Endothelial cell (in vitro differentiated cells): ENCODE measurements around the gene NOX3. TPM values are rescaled to one million over a fixed set of nuclear protein-coding genes. Genes with fewer than 3 reads are reported as not detected.

ENCODE experiments used
- DNase-seq: peaks from one replicate; pipeline ENCODE4 v3.0.0; 2021; ENCODE audit warnings: low spot score
- H3K27ac Mint-ChIP-seq: one replicate; pipeline ENCODE4 v1.8.0; 2021; ENCODE audit warnings: mixed read lengths, inconsistent platforms; ENCODE audit not compliant: unreplicated experiment
- H3K27me3 Mint-ChIP-seq: one replicate; pipeline ENCODE4 v1.8.0; 2021; ENCODE audit warnings: mild to moderate bottlenecking, moderate library complexity, mixed read lengths, inconsistent platforms; ENCODE audit not compliant: unreplicated experiment
- H3K36me3 Mint-ChIP-seq: one replicate; pipeline ENCODE4 v1.8.0; 2021; ENCODE audit warnings: mild to moderate bottlenecking, low read depth, mixed read lengths, inconsistent platforms; ENCODE audit not compliant: unreplicated experiment
- H3K4me1 Mint-ChIP-seq: one replicate; pipeline ENCODE4 v1.8.0; 2021; ENCODE audit warnings: mild to moderate bottlenecking, mixed read lengths, inconsistent platforms; ENCODE audit not compliant: unreplicated experiment
- H3K4me3 Mint-ChIP-seq: one replicate; pipeline ENCODE4 v1.8.0; 2021; ENCODE audit warnings: mild to moderate bottlenecking, mixed read lengths, inconsistent platforms; ENCODE audit not compliant: unreplicated experiment
- H3K9me3 Mint-ChIP-seq: one replicate; pipeline ENCODE4 v1.8.0; 2021; ENCODE audit warnings: mixed read lengths, inconsistent platforms; ENCODE audit not compliant: unreplicated experiment
- total RNA-seq: library from RNA; stranded (reverse); fragmentation: NEBNext Ultra II Directional; extraction: Animal tissue kit (Norgen Biotek cat#: 25700); gene quantifications from one replicate; pipeline ENCODE4 v1.2.1, GENCODE V29; 2021; ENCODE audit not compliant: unreplicated experiment
- TF ChIP-seq, protein P1 (sequence below): fragments of 200-600 bp; sonication (generic); IDR thresholded peaks from one replicate; pipeline ENCODE4 v1.5.0; 2021; ENCODE audit warnings: antibody characterized with exemption; ENCODE audit not compliant: unreplicated experiment

Gene NOX3
- total RNA-seq, 1 donor from 2014 or later = not detected

DNA sequence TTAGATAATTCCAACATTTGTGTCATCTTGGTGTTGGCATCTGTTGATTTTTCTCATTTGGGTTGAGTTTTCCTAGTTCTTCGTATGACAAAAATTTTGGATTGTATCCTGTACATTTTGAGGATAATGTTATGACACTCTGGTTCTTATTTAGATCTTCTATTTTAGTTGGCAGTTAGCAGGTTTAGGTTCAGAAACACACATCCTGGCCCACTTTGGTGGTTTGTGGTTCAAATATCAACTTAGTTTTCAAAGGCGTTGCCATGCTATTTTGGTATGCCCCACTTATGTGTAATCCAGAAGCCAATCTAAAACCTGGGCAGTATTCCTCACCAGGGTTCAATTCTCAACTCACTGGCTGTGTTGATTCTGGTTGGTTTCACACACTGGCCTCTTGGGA is 68.2 kb downstream of the NOX3 start:
- Mint-ChIP-seq H3K36me3 (no peaks in the 10 kb centered on the region), H3K4me1 (no peaks in the 10 kb centered on the region), H3K4me3 (no peak overlapping the region), H3K27me3 (no peaks in the 10 kb centered on the region), H3K27ac (no peak overlapping the region), H3K9me3 (no peaks in the 10 kb centered on the region)
- DNase-seq = no peak
- TF ChIP-seq, protein P1, sequence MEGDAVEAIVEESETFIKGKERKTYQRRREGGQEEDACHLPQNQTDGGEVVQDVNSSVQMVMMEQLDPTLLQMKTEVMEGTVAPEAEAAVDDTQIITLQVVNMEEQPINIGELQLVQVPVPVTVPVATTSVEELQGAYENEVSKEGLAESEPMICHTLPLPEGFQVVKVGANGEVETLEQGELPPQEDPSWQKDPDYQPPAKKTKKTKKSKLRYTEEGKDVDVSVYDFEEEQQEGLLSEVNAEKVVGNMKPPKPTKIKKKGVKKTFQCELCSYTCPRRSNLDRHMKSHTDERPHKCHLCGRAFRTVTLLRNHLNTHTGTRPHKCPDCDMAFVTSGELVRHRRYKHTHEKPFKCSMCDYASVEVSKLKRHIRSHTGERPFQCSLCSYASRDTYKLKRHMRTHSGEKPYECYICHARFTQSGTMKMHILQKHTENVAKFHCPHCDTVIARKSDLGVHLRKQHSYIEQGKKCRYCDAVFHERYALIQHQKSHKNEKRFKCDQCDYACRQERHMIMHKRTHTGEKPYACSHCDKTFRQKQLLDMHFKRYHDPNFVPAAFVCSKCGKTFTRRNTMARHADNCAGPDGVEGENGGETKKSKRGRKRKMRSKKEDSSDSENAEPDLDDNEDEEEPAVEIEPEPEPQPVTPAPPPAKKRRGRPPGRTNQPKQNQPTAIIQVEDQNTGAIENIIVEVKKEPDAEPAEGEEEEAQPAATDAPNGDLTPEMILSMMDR = no peak

DNA sequence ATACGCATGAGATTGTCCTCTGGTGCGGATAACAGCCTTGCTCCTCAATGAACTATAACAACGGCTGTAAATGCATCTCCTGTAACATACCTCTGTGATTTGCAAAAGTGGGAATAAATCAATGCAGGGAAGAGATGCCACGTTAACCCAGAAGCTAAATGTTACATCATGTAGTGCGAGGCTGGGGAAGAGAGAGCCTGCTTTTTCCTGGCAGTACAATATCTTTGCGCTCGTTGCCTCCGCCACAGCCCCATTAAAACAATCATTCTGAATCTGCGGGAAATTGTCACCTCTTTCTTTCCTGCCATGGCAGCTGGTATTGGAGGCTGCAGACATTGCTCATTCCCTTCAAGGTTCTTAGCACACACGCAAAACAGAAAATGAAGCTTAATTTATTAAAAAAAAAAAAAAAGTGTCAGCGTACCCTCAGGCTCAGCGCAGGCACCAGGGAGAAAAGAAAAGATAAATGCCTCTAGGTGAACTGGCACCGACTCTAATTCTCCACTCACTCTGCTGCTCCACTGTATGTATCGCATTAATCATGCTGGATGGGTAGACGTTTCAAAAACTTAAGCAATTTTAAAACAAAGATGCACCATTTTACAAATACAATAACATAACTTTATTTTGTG is 71.2 kb downstream of the NOX3 start:
- no peak overlapping the region for H3K27ac Mint-ChIP-seq

DNA sequence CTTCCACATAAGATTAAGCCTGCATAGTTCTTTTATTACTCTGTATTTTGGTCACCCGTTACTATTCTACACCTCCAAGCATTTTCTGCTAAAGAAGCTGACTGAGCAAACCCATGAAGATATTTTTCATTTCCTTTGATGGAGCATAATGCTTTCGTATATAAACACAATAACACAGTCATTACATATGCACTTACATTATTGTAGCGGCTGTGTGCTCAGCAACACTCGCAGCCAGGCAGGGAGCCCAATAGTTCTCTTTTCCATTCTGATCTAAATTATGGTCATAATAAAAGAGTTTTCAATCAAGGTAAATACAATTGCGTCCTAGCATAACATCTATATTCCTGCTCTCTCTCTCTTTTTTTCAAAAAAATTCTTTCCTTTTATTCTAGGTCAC is 71.7 kb downstream of the NOX3 start:
- no peaks in the 10 kb centered on the region for H3K4me1 Mint-ChIP-seq
- no peaks in the 10 kb centered on the region for H3K9me3 Mint-ChIP-seq
- no peaks in the 10 kb centered on the region for H3K36me3 Mint-ChIP-seq
- no peaks in the 10 kb centered on the region for H3K27me3 Mint-ChIP-seq
- TF ChIP-seq, protein P1 = no peak
- no peak overlapping the region for H3K27ac Mint-ChIP-seq
- no peak for DNase-seq
- H3K4me3 Mint-ChIP-seq = no peak overlapping the region

More for the DNA sequence above, 71.2 kb downstream of the NOX3 start:
- no peak for DNase-seq
- Mint-ChIP-seq H3K36me3 (no peaks in the 10 kb centered on the region), H3K27me3 (no peaks in the 10 kb centered on the region), H3K4me1 (no peaks in the 10 kb centered on the region), H3K4me3 (no peak overlapping the region), H3K9me3 (no peaks in the 10 kb centered on the region)
- TF ChIP-seq, protein P1 = no peak

DNA sequence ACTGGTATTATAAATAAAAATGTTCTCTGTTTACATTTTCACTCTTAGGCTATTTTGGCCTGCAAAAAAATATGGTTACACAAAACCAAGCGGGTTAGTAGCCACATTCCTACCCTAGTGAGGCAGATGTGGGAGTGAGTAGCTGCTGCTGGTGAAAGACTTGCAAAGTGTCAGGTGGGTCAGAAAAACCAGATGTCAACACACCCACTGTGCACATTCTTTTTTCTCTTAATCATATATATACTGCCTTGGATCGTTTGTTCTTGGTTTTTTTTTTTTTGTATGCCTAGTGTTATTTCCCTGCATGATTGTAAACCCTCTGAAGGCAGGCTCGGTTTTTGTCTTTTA is 73.3 kb downstream of the NOX3 start:
- Mint-ChIP-seq H3K27ac (no peak overlapping the region), H3K4me1 (no peaks in the 10 kb centered on the region), H3K9me3 (no peaks in the 10 kb centered on the region), H3K36me3 (no peaks in the 10 kb centered on the region), H3K4me3 (no peak overlapping the region), H3K27me3 (no peaks in the 10 kb centered on the region)
- TF ChIP-seq, protein P1 = no peak
- DNase-seq = no peak

DNA sequence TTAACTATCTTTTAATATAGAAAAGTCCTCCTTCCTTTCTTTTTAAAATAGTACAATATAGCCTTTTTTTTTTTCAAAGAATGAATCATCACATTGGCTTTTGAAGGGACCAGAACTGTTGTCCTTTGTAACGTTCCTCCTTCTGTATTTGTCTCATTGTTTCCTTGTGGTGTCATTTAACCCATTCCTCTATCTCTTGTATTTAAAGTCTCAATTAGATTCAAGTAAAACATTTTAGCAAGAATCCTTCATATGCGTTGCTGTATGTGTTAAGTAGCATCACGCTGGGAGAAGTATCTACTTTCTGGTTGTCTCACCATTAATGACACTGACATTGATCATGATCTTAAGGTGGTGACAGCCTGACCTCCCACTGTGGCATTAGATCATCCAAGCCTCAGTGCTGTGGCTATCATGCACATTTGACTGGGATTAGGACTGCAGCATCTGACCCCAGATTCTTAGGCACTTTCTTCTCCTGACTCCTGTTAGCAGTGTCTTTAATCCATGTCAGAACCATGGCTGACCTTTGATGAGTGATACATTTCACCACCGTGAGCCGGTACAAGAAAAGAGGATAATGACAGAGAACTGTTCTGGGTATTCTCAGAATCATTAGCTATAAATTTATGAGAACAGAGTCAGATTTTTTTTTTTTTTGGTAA is 73.8 kb downstream of the NOX3 start:
- DNase-seq = no peak
- no peak overlapping the region for H3K27ac Mint-ChIP-seq
- H3K9me3 Mint-ChIP-seq = no peaks in the 10 kb centered on the region
- TF ChIP-seq, protein P1 = no peak
- no peaks in the 10 kb centered on the region for H3K27me3 Mint-ChIP-seq
- H3K4me3 Mint-ChIP-seq = no peak overlapping the region
- no peaks in the 10 kb centered on the region for H3K36me3 Mint-ChIP-seq
- H3K4me1 Mint-ChIP-seq = no peaks in the 10 kb centered on the region
